ENCODE data around the gene NEUROG1.

NEUROG1 gene

DNA sequence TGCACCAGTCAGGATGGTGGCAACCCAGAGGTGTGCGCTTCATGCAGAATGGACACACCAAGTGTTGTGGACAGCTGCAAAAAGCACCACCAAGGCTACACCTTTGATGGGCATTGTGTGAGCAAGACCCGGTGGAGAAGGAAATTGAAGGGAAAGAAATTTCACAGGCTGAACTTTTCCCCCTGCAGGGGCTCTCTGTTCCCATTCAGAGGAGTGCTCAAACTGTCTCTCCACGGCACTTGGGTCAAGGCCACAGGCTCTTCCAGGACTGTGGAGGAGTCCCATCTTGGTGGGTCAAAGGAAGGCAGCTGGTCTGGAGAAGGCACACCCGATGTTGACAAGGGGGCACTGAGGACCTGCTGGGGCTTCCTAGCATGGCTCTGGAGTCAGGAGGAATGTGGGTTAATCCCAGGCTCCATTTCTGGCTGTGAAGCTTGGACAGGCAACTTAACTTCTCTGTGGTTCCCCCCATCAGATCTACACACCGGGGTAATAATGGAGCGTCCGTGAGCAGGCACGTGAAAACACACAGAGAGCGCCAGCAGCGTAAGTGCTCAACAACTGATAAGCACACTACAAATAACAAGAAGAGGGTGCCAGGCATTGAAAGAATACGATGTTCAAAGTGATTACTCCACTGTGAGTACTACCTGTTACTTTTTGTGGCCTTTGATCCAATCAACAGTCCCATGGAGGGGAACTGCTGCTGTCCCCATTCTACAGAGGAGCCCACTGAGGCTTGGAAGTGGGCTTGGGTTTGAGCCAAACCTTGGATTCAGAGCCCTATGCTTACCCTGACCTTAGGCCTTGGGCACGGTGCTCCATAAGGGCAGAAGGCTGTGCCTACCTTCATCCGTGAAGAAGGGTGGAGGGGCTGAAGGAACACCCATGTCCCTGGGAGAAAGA, 49.4 kb downstream of the NEUROG1 start:
- no peak for DNase-seq
- in situ Hi-C loops (cut with MboI; ENCODE audit: low pct_unique_long_range_greater_than_20kb, low sequenced_read_pairs), result no loop called here

GRCh38 chr5:135484674-135485086, 51.1 kb downstream of the NEUROG1 start:
- in situ Hi-C loops (cut with MboI; ENCODE audit: low pct_unique_long_range_greater_than_20kb, low sequenced_read_pairs), result no loop called here
- DNase-seq, result no peak
